Ishikawa (cell line): ENCODE results near the gene SMAD7.

Experiments used
- CEBPB ChIP-seq: IDR thresholded peaks from 2 replicates; pipeline ENCODE4 v1.6.1; 2012
- CREB1 ChIP-seq: IDR thresholded peaks from 2 replicates; pipeline ENCODE4 v1.6.1; 2012; ENCODE audit warnings: low read depth
- EGR1 ChIP-seq: IDR thresholded peaks from 2 replicates; pipeline ENCODE4 v1.6.1; 2012
- EP300 ChIP-seq: IDR thresholded peaks from 2 replicates; pipeline ENCODE4 v1.6.1; 2012; ENCODE audit warnings: borderline replicate concordance
- FOXM1 ChIP-seq: IDR thresholded peaks from 2 replicates; pipeline ENCODE4 v1.6.1; 2012; ENCODE audit warnings: low read depth, borderline replicate concordance
- MAX ChIP-seq: IDR thresholded peaks from 2 replicates; pipeline ENCODE4 v1.6.1; 2012
- NFIC ChIP-seq: IDR thresholded peaks from 2 replicates; pipeline ENCODE4 v1.6.1; 2012
- RAD21 ChIP-seq: IDR thresholded peaks from 2 replicates; pipeline ENCODE4 v1.6.1; 2012; ENCODE audit warnings: low read depth
- REST ChIP-seq: IDR thresholded peaks from 2 replicates; pipeline ENCODE4 v1.6.1; 2012; ENCODE audit warnings: low read depth, mild to moderate bottlenecking
- TAF1 ChIP-seq: IDR thresholded peaks from 2 replicates; pipeline ENCODE4 v1.6.1; 2012; ENCODE audit warnings: low read depth, mild to moderate bottlenecking
- TCF12 ChIP-seq: IDR thresholded peaks from 2 replicates; pipeline ENCODE4 v1.6.1; 2012; ENCODE audit warnings: low read depth
- TEAD4 ChIP-seq: IDR thresholded peaks from 2 replicates; pipeline ENCODE4 v1.6.1; 2012
- USF1 ChIP-seq: IDR thresholded peaks from 2 replicates; pipeline ENCODE4 v1.6.1; 2012
- YY1 ChIP-seq: IDR thresholded peaks from 2 replicates; pipeline ENCODE4 v1.6.1; 2012; ENCODE audit warnings: low read depth
- ZBTB7A ChIP-seq: IDR thresholded peaks from 2 replicates; pipeline ENCODE4 v1.6.1; 2012; ENCODE audit warnings: low read depth

The SMAD7 gene

GRCh38 chr18:48921305-48922225 lies 29.2 kb downstream of the SMAD7 start:
- TF ChIP-seq TCF12 (no peak), FOXM1 (no peak)

GRCh38 chr18:48920408-48921038 lies 30.2 kb downstream of the SMAD7 start:
- TF ChIP-seq EP300 (no peak), USF1 (no peak), YY1 (no peak), CEBPB (no peak), TAF1 (no peak), MAX (no peak), EGR1 (no peak), ZBTB7A (no peak), TCF12 (no peak), CREB1 (no peak), RAD21 (no peak), TEAD4 (no peak), NFIC (no peak), REST (no peak), FOXM1 (no peak)

- no peak for TF ChIP-seq USF1
- TF ChIP-seq TCF12: no peak
- TF ChIP-seq REST: no peak
- TF ChIP-seq EGR1: no peak
- TF ChIP-seq TAF1: no peak
- no peak for TF ChIP-seq CEBPB
- no peak for TF ChIP-seq YY1
- no peak for TF ChIP-seq ZBTB7A
These were observed 31.2 kb downstream of the SMAD7 start for GRCh38 chr18:48919547-48919946.

- no peak for TF ChIP-seq TCF12
- no peak for TF ChIP-seq RAD21
- TF ChIP-seq FOXM1: no peak
- TF ChIP-seq USF1: no peak
These were observed 31.9 kb downstream of the SMAD7 start for GRCh38 chr18:48918660-48919456.
